Measurements from ENCODE around the gene DRD3. TPM values are rescaled to one million over a fixed set of nuclear protein-coding genes. Genes with fewer than 3 reads are reported as not detected.

The DRD3 gene
- total RNA-seq, 4 donors from 2014 or later, result not detected

GRCh38 chr3:114083112-114083511 lies 95.7 kb downstream of the DRD3 start:
- 82 to 100% methylated on average over 1 to 2 of the region's 2 CpGs for WGBS, 2 donors (ENCODE audit: low coverage in 1 of 2)
- H3K9me3 ChIP-seq, result no peaks in the 10 kb centered on the region
- H3K27me3 ChIP-seq, result no peaks in the 10 kb centered on the region
- peaks cover 0 to 17% (median 0%) of the 10 kb centered on the region in 3 donors for H3K4me1 ChIP-seq
- H3K27ac ChIP-seq, result no peak overlapping the region
- no peak overlapping the region for H3K4me3 ChIP-seq
- TF ChIP-seq CTCF (IDR thresholded peaks at IDR 0.05) (no peak), POLR2A (IDR thresholded peaks at IDR 0.05) (no peak), POLR2AphosphoS5 (IDR thresholded peaks at IDR 0.05) (no peak), EP300 (IDR thresholded peaks at IDR 0.05) (no peak)
- peaks cover 0 to 96% of the 10 kb centered on the region in 2 donors for H3K36me3 ChIP-seq
- ATAC-seq, result no peak

- Histone ChIP-seq H3K27me3 (no peaks in the 10 kb centered on the region), H3K4me1 (peaks cover 0 to 31% (median 0%) of the 10 kb centered on the region in 3 donors), H3K4me3 (no peak overlapping the region), H3K27ac (no peak overlapping the region), H3K9me3 (no peaks in the 10 kb centered on the region), H3K36me3 (peaks cover 3 to 96% of the 10 kb centered on the region in 2 donors)
- no peak for TF ChIP-seq CTCF (IDR thresholded peaks at IDR 0.05)
- no peak for ATAC-seq
These were observed 97.8 kb downstream of the DRD3 start for GRCh38 chr3:114081037-114081436.

GRCh38 chr3:114080201-114080600 lies 98.7 kb downstream of the DRD3 start:
- no peak for ATAC-seq
- peaks cover 0 to 31% (median 0%) of the 10 kb centered on the region in 3 donors for H3K4me1 ChIP-seq
- H3K4me3 ChIP-seq, result no peak overlapping the region
- TF ChIP-seq POLR2AphosphoS5 (IDR thresholded peaks at IDR 0.05) (no peak), EP300 (IDR thresholded peaks at IDR 0.05) (no peak), CTCF (IDR thresholded peaks at IDR 0.05) (no peak), POLR2A (IDR thresholded peaks at IDR 0.05) (no peak)
- no peaks in the 10 kb centered on the region for H3K9me3 ChIP-seq
- no peaks in the 10 kb centered on the region for H3K27me3 ChIP-seq
- H3K27ac ChIP-seq, result no peak overlapping the region
- peaks cover 3 to 96% of the 10 kb centered on the region in 2 donors for H3K36me3 ChIP-seq

- WGBS, 2 donors (ENCODE audit: low coverage in 1 of 2), result 69 to 80% methylated on average over 5 of the region's 5 CpGs
- H3K27ac ChIP-seq, result no peak overlapping the region
- peaks cover 0 to 31% (median 0%) of the 10 kb centered on the region in 3 donors for H3K4me1 ChIP-seq
- no peaks in the 10 kb centered on the region for H3K9me3 ChIP-seq
- no peaks in the 10 kb centered on the region for H3K27me3 ChIP-seq
- ATAC-seq, result no peak
- peaks cover 4 to 96% of the 10 kb centered on the region in 2 donors for H3K36me3 ChIP-seq
- TF ChIP-seq POLR2AphosphoS5 (IDR thresholded peaks at IDR 0.05) (no peak), EP300 (IDR thresholded peaks at IDR 0.05) (no peak), CTCF (IDR thresholded peaks at IDR 0.05) (no peak), POLR2A (IDR thresholded peaks at IDR 0.05) (no peak)
- no peak overlapping the region for H3K4me3 ChIP-seq
These were observed 99.1 kb downstream of the DRD3 start for GRCh38 chr3:114079761-114080160.

- no peak for TF ChIP-seq CTCF (IDR thresholded peaks at IDR 0.05)
- TF ChIP-seq POLR2AphosphoS5 (IDR thresholded peaks at IDR 0.05), result no peak
- TF ChIP-seq EP300 (IDR thresholded peaks at IDR 0.05), result no peak
- TF ChIP-seq POLR2A (IDR thresholded peaks at IDR 0.05), result no peak
- Histone ChIP-seq H3K4me1 (peaks cover 0 to 31% (median 0%) of the 10 kb centered on the region in 3 donors), H3K9me3 (no peaks in the 10 kb centered on the region), H3K36me3 (peaks cover 6 to 96% of the 10 kb centered on the region in 2 donors), H3K27ac (no peak overlapping the region), H3K27me3 (no peaks in the 10 kb centered on the region), H3K4me3 (no peak overlapping the region)
- no peak for ATAC-seq
These were observed 100.7 kb downstream of the DRD3 start for GRCh38 chr3:114078126-114078525.

Other genes starting within 250 kb of the DRD3 start
- gene ZDHHC23, start 231.0 kb downstream of the DRD3 start, total RNA-seq, result 1 to 10 TPM; 1.2 to 4.4 (median 2.2) TPM
- 1 to 10 TPM; 3.5 to 7.9 (median 4.6) TPM for gene CCDC191, start 122.5 kb downstream of the DRD3 start, total RNA-seq
- 10 to 100 TPM in 3 of 4 donors, 1 to 10 TPM in 1; 9.4 to 29.1 (median 21.3) TPM for gene QTRT2, start 122.3 kb downstream of the DRD3 start, total RNA-seq
- gene ZNF80, start 58.5 kb upstream of the DRD3 start, total RNA-seq, result not detected
- 1 to 10 TPM in 1 of 4 donors, under 1 TPM in 2, not detected in 1; 0.08 to 1.1 (median 0.27) TPM for gene TIGIT, start 115.0 kb upstream of the DRD3 start, total RNA-seq